Sigmoid colon (tissue), 4 donors: Measurements from ENCODE around the gene KLF16.

Experiments
- EP300 ChIP-seq, 4 donors: sonication (generic); formaldehyde crosslinking; IDR thresholded peaks; one replicate each; pipeline ENCODE4 v1.6.1; 2017; ENCODE audit warnings: antibody characterized with exemption in 4 of 4
- POLR2A ChIP-seq, 2 donors: fragments of 450-650 bp; IDR thresholded peaks; one replicate each; pipeline ENCODE4 v1.6.1; 2016; ENCODE audit warnings: antibody characterized with exemption in 2 of 2, mild to moderate bottlenecking in 2 of 2, moderate library complexity in 2 of 2
- TF ChIP-seq, protein P1 (sequence below), 4 experiments: fragments of 450-650 bp in 3 of 4; fragments of 200-600 bp in 1 of 4; IDR thresholded peaks; one replicate each; pipeline ENCODE4 v1.5.1; 2016 to 2019; ENCODE audit warnings: antibody characterized with exemption in 4 of 4, mild to moderate bottlenecking in 3 of 4, moderate library complexity in 2 of 4

DNA sequence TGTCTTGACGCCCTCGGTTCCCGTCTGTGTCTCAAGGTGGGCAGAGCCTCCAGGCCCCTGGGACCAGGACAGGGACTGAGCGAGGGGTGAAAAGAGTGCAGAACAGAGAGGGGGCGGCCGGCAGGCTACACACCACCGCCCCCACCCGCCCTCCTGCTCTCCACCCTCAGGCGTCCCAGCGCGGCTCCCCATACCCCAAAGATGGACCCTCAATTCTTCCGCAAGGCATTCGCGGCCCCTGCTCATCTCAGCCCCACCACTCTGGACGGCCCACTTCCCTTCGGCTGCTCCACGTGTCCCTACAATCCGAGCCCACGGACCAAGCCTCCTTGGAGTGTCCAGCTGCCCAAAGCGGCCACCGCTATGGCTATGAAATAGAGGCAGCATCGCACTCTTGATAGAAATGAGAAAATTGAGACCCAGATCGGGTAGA, 1.8 kb downstream of the KLF16 start:
- TF ChIP-seq POLR2A (IDR thresholded peaks at IDR 0.05) (no peak), EP300 (IDR thresholded peaks at IDR 0.05) (no peak)
- TF ChIP-seq, protein P1, sequence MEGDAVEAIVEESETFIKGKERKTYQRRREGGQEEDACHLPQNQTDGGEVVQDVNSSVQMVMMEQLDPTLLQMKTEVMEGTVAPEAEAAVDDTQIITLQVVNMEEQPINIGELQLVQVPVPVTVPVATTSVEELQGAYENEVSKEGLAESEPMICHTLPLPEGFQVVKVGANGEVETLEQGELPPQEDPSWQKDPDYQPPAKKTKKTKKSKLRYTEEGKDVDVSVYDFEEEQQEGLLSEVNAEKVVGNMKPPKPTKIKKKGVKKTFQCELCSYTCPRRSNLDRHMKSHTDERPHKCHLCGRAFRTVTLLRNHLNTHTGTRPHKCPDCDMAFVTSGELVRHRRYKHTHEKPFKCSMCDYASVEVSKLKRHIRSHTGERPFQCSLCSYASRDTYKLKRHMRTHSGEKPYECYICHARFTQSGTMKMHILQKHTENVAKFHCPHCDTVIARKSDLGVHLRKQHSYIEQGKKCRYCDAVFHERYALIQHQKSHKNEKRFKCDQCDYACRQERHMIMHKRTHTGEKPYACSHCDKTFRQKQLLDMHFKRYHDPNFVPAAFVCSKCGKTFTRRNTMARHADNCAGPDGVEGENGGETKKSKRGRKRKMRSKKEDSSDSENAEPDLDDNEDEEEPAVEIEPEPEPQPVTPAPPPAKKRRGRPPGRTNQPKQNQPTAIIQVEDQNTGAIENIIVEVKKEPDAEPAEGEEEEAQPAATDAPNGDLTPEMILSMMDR (IDR thresholded peaks at IDR 0.05): no peak
